Subcutaneous abdominal adipose tissue (tissue), 5 donors: ENCODE measurements around the gene CHAF1A.

Experiments
- H3K27ac ChIP-seq: one replicate; pipeline ENCODE4 v1.7.0; 2013; ENCODE audit warnings: low read depth, mild to moderate bottlenecking, inconsistent platforms, low read length, moderate library complexity
- H3K27me3 ChIP-seq, 5 donors: one replicate each; pipeline ENCODE4 v1.7.0; 2013; ENCODE audit warnings: low read length in 5 of 5, inconsistent platforms in 1 of 5; ENCODE audit not compliant: control insufficient read depth in 5 of 5, insufficient read depth in 4 of 5
- H3K36me3 ChIP-seq, 5 donors: one replicate each; pipeline ENCODE4 v1.7.0; 2013; ENCODE audit warnings: low read length in 5 of 5; ENCODE audit not compliant: control insufficient read depth in 5 of 5, insufficient read depth in 5 of 5
- H3K4me1 ChIP-seq, 5 donors: one replicate each; pipeline ENCODE4 v1.7.0; 2013; ENCODE audit warnings: low read length in 5 of 5, mild to moderate bottlenecking in 3 of 5, moderate library complexity in 1 of 5; ENCODE audit not compliant: control insufficient read depth in 5 of 5, insufficient read depth in 5 of 5
- H3K4me3 ChIP-seq, 5 donors: one replicate each; pipeline ENCODE4 v1.7.0; 2013; ENCODE audit warnings: low read length in 5 of 5, low read depth in 1 of 5
- H3K9ac ChIP-seq, 5 donors: one replicate each; pipeline ENCODE4 v1.7.0; 2013; ENCODE audit warnings: low read length in 5 of 5, mild to moderate bottlenecking in 4 of 5, moderate library complexity in 3 of 5
- H3K9me3 ChIP-seq, 5 donors: one replicate each; pipeline ENCODE4 v1.7.0; 2013; ENCODE audit warnings: low read length in 5 of 5; ENCODE audit not compliant: control insufficient read depth in 5 of 5
- donor health status: healthy.
- donor health status: healthy.
- donor health status: healthy.
- donor health status: healthy.
- donor health status: healthy.

CHAF1A gene

GRCh38 chr19:4472174-4472974 lies 69.9 kb downstream of the CHAF1A start, which contains the start of gene HDGFL2:
Gene HDGFL2, plus strand, starts transcription at chr19:4472297. Its CDS starts 54 bp downstream, at chr19:4472351.
- Histone ChIP-seq H3K9me3 (no peaks in the 10 kb centered on the region), H3K27ac (peak within 1 kb of the TSS; percentile 84), H3K27me3 (no peaks in the 10 kb centered on the region), H3K9ac (peak within 1 kb of the TSS; percentile 16 to 92 (median 80)), H3K36me3 (peaks cover 1 to 21% (median 17%) of the 10 kb centered on the region in 5 donors), H3K4me3 (peak within 1 kb of the TSS; percentile 77 to 89 (median 83)), H3K4me1 (peaks cover 0 to 31% (median 22%) of the 10 kb centered on the region in 5 donors)

- Histone ChIP-seq H3K4me3 (peak overlapping the region in 4 of 5 donors; percentile 63 to 82 (median 74)), H3K9me3 (no peaks in the 10 kb centered on the region), H3K9ac (peak overlapping the region; percentile 16 to 92 (median 80)), H3K27ac (peak overlapping the region; percentile 23), H3K36me3 (peaks cover 3 to 29% (median 19%) of the 10 kb centered on the region in 5 donors), H3K4me1 (peaks cover 0 to 31% (median 22%) of the 10 kb centered on the region in 5 donors), H3K27me3 (no peaks in the 10 kb centered on the region)
These were observed 70.7 kb downstream of the CHAF1A start for GRCh38 chr19:4473011-4473762.

- Histone ChIP-seq H3K9ac (peak overlapping the region in 3 of 5 donors; percentile 30 to 68 (median 37)), H3K9me3 (no peaks in the 10 kb centered on the region), H3K27me3 (no peaks in the 10 kb centered on the region), H3K4me1 (peaks cover 0 to 31% (median 22%) of the 10 kb centered on the region in 5 donors), H3K4me3 (peak overlapping the region in 2 of 5 donors; percentile 26 to 42), H3K27ac (no peak overlapping the region), H3K36me3 (peaks cover 3 to 35% (median 22%) of the 10 kb centered on the region in 5 donors)
These were observed 71.5 kb downstream of the CHAF1A start for GRCh38 chr19:4473763-4474513.

- H3K9ac ChIP-seq, result peak overlapping the region in 2 of 5 donors; percentile 37 to 68
- peaks cover 0 to 31% (median 22%) of the 10 kb centered on the region in 5 donors for H3K4me1 ChIP-seq
- H3K27ac ChIP-seq, result no peak overlapping the region
These were observed 72.1 kb downstream of the CHAF1A start for GRCh38 chr19:4474514-4475022.

GRCh38 chr19:4477034-4477801 lies 74.8 kb downstream of the CHAF1A start:
- Histone ChIP-seq H3K27me3 (no peaks in the 10 kb centered on the region), H3K4me3 (no peak overlapping the region), H3K4me1 (peaks cover 0 to 24% (median 22%) of the 10 kb centered on the region in 5 donors), H3K36me3 (peaks cover 3 to 45% (median 23%) of the 10 kb centered on the region in 5 donors), H3K9me3 (no peaks in the 10 kb centered on the region), H3K9ac (no peak overlapping the region), H3K27ac (no peak overlapping the region)

More at GRCh38 chr19:4474514-4475022, 72.1 kb downstream of the CHAF1A start:
- H3K4me3 ChIP-seq, result peak overlapping the region in 2 of 5 donors; percentile 14 to 42
- peaks cover 3 to 38% (median 22%) of the 10 kb centered on the region in 5 donors for H3K36me3 ChIP-seq
- no peaks in the 10 kb centered on the region for H3K27me3 ChIP-seq
- no peaks in the 10 kb centered on the region for H3K9me3 ChIP-seq

GRCh38 chr19:4482721-4483364 lies 80.4 kb downstream of the CHAF1A start:
- no peak overlapping the region for H3K27ac ChIP-seq
- no peak overlapping the region for H3K9ac ChIP-seq
- H3K4me3 ChIP-seq, result no peak overlapping the region
- no peaks in the 10 kb centered on the region for H3K27me3 ChIP-seq
- H3K4me1 ChIP-seq, result no peaks in the 10 kb centered on the region
- H3K36me3 ChIP-seq, result peaks cover 0 to 47% (median 20%) of the 10 kb centered on the region in 5 donors
- no peaks in the 10 kb centered on the region for H3K9me3 ChIP-seq

- Histone ChIP-seq H3K27me3 (no peaks in the 10 kb centered on the region), H3K27ac (no peak overlapping the region), H3K9me3 (no peaks in the 10 kb centered on the region), H3K9ac (no peak overlapping the region), H3K4me3 (no peak overlapping the region), H3K4me1 (no peaks in the 10 kb centered on the region), H3K36me3 (peaks cover 0 to 45% (median 22%) of the 10 kb centered on the region in 5 donors)
These were observed 80.9 kb downstream of the CHAF1A start for GRCh38 chr19:4483385-4483784.

- Histone ChIP-seq H3K9me3 (no peaks in the 10 kb centered on the region), H3K9ac (no peak overlapping the region), H3K4me1 (no peaks in the 10 kb centered on the region), H3K27ac (no peak overlapping the region), H3K4me3 (no peak overlapping the region), H3K27me3 (no peaks in the 10 kb centered on the region), H3K36me3 (peaks cover 0 to 65% (median 49%) of the 10 kb centered on the region in 5 donors)
These were observed 85.1 kb downstream of the CHAF1A start for GRCh38 chr19:4487572-4487971.
